Measurements from ENCODE around the gene PSAP. TPM values are rescaled to one million over a fixed set of nuclear protein-coding genes. Genes with fewer than 3 reads are reported as not detected.
A peak's percentile ranks its signal among the peaks of the same experiment; 100 is the strongest.

The PSAP gene
- total RNA-seq, 1 experiment from 2014 or later, result 114 TPM

- H4K20me1 ChIP-seq (ENCODE audit: insufficient read depth, low read depth, low read length), result peaks cover 61% of the 10 kb centered on the region
Measured at GRCh38 chr10:71838264-71839211, 12.5 kb downstream of the PSAP start.

GRCh38 chr10:71837098-71837827 lies 13.8 kb downstream of the PSAP start:
- peaks cover 64% of the 10 kb centered on the region for H4K20me1 ChIP-seq (ENCODE audit: insufficient read depth, low read depth, low read length)
- peak overlapping the region; percentile 49 for H3K4me3 ChIP-seq (ENCODE audit: low read length)
- H3K36me3 ChIP-seq (ENCODE audit: insufficient read depth, low read length), result no peaks in the 10 kb centered on the region
- DNase-seq, result peak; percentile 80
- peak overlapping the region; percentile 57 for H3K9ac ChIP-seq (ENCODE audit: low read length)
- H3K79me2 ChIP-seq (ENCODE audit: low read length), result no peaks in the 10 kb centered on the region
- H3K27ac ChIP-seq (ENCODE audit: low read length), result peak overlapping the region; percentile 82
- H3K27me3 ChIP-seq (ENCODE audit: low read length), result no peaks in the 10 kb centered on the region
- no peaks in the 10 kb centered on the region for H3K9me3 ChIP-seq (ENCODE audit: low read length)
- peak overlapping the region; percentile 78 for H3K4me2 ChIP-seq (ENCODE audit: low read depth, low read length, poor library complexity, severe bottlenecking)
- H2AFZ ChIP-seq (ENCODE audit: low read length), result no peak overlapping the region
- no peaks in the 10 kb centered on the region for H3K9me2 ChIP-seq (replicated peaks; ENCODE audit: insufficient read depth, low read length)
- H3K4me1 ChIP-seq (ENCODE audit: low read length), result peaks cover 70% of the 10 kb centered on the region

More at GRCh38 chr10:71838264-71839211, 12.5 kb downstream of the PSAP start:
- H3K9me2 ChIP-seq (replicated peaks; ENCODE audit: insufficient read depth, low read length), result no peaks in the 10 kb centered on the region
- H3K27me3 ChIP-seq (ENCODE audit: low read length), result no peaks in the 10 kb centered on the region
- H3K9ac ChIP-seq (ENCODE audit: low read length), result no peak overlapping the region
- no peaks in the 10 kb centered on the region for H3K79me2 ChIP-seq (ENCODE audit: low read length)
- H2AFZ ChIP-seq (ENCODE audit: low read length), result no peak overlapping the region
- H3K4me2 ChIP-seq (ENCODE audit: low read depth, low read length, poor library complexity, severe bottlenecking), result no peak overlapping the region
- no peaks in the 10 kb centered on the region for H3K36me3 ChIP-seq (ENCODE audit: insufficient read depth, low read length)
- no peak overlapping the region for H3K4me3 ChIP-seq (ENCODE audit: low read length)
- DNase-seq, result no peak
- H3K27ac ChIP-seq (ENCODE audit: low read length), result no peak overlapping the region
- H3K9me3 ChIP-seq (ENCODE audit: low read length), result no peaks in the 10 kb centered on the region
- H3K4me1 ChIP-seq (ENCODE audit: low read length), result peaks cover 71% of the 10 kb centered on the region

- H3K27ac ChIP-seq (ENCODE audit: low read length), result peak overlapping the region; percentile 82
- no peaks in the 10 kb centered on the region for H3K27me3 ChIP-seq (ENCODE audit: low read length)
- peak overlapping the region; percentile 78 for H3K4me2 ChIP-seq (ENCODE audit: low read depth, low read length, poor library complexity, severe bottlenecking)
- peaks cover 70% of the 10 kb centered on the region for H3K4me1 ChIP-seq (ENCODE audit: low read length)
- H3K9me3 ChIP-seq (ENCODE audit: low read length), result no peaks in the 10 kb centered on the region
- H3K9me2 ChIP-seq (replicated peaks; ENCODE audit: insufficient read depth, low read length), result no peaks in the 10 kb centered on the region
- no peak overlapping the region for H2AFZ ChIP-seq (ENCODE audit: low read length)
- H3K9ac ChIP-seq (ENCODE audit: low read length), result peak overlapping the region; percentile 57
- no peaks in the 10 kb centered on the region for H3K36me3 ChIP-seq (ENCODE audit: insufficient read depth, low read length)
- no peaks in the 10 kb centered on the region for H3K79me2 ChIP-seq (ENCODE audit: low read length)
- peaks cover 67% of the 10 kb centered on the region for H4K20me1 ChIP-seq (ENCODE audit: insufficient read depth, low read depth, low read length)
- no peak for DNase-seq
- H3K4me3 ChIP-seq (ENCODE audit: low read length), result peak overlapping the region; percentile 49
Measured at GRCh38 chr10:71836596-71836974, 14.5 kb downstream of the PSAP start.

- Histone ChIP-seq H3K9me2 (replicated peaks; ENCODE audit: insufficient read depth, low read length) (no peaks in the 10 kb centered on the region), H3K4me2 (ENCODE audit: low read depth, low read length, poor library complexity, severe bottlenecking) (peak overlapping the region; percentile 78), H3K4me3 (ENCODE audit: low read length) (peak overlapping the region; percentile 50), H3K27ac (ENCODE audit: low read length) (peak overlapping the region; percentile 82), H3K36me3 (ENCODE audit: insufficient read depth, low read length) (peaks cover 3% of the 10 kb centered on the region; the same call in 1 of the 2 replicates), H3K9me3 (ENCODE audit: low read length) (no peaks in the 10 kb centered on the region), H3K4me1 (ENCODE audit: low read length) (peaks cover 66% of the 10 kb centered on the region), H3K27me3 (ENCODE audit: low read length) (no peaks in the 10 kb centered on the region), H3K79me2 (ENCODE audit: low read length) (no peaks in the 10 kb centered on the region), H4K20me1 (ENCODE audit: insufficient read depth, low read depth, low read length) (peaks cover 66% of the 10 kb centered on the region), H2AFZ (ENCODE audit: low read length) (no peak overlapping the region), H3K9ac (ENCODE audit: low read length) (peak overlapping the region; percentile 57)
- peak; percentile 98 for DNase-seq
Measured at GRCh38 chr10:71835671-71836595, 15.1 kb downstream of the PSAP start.

GRCh38 chr10:71834343-71834674 lies 16.7 kb downstream of the PSAP start:
- no peaks in the 10 kb centered on the region for H3K27me3 ChIP-seq (ENCODE audit: low read length)
- DNase-seq, result no peak
- H3K79me2 ChIP-seq (ENCODE audit: low read length), result no peaks in the 10 kb centered on the region
- no peaks in the 10 kb centered on the region for H3K9me2 ChIP-seq (replicated peaks; ENCODE audit: insufficient read depth, low read length)
- no peak overlapping the region for H3K4me3 ChIP-seq (ENCODE audit: low read length)
- peaks cover 62% of the 10 kb centered on the region for H4K20me1 ChIP-seq (ENCODE audit: insufficient read depth, low read depth, low read length)
- no peak overlapping the region for H3K4me2 ChIP-seq (ENCODE audit: low read depth, low read length, poor library complexity, severe bottlenecking)
- no peak overlapping the region for H3K27ac ChIP-seq (ENCODE audit: low read length)
- no peak overlapping the region for H3K9ac ChIP-seq (ENCODE audit: low read length)
- H2AFZ ChIP-seq (ENCODE audit: low read length), result no peak overlapping the region
- H3K4me1 ChIP-seq (ENCODE audit: low read length), result peaks cover 52% of the 10 kb centered on the region
- peaks cover 7% of the 10 kb centered on the region; the same call in 1 of the 2 replicates for H3K36me3 ChIP-seq (ENCODE audit: insufficient read depth, low read length)
- H3K9me3 ChIP-seq (ENCODE audit: low read length), result no peaks in the 10 kb centered on the region

GRCh38 chr10:71833451-71834342 lies 17.4 kb downstream of the PSAP start:
- Histone ChIP-seq H3K4me1 (ENCODE audit: low read length) (peaks cover 49% of the 10 kb centered on the region), H3K9me2 (replicated peaks; ENCODE audit: insufficient read depth, low read length) (no peaks in the 10 kb centered on the region), H4K20me1 (ENCODE audit: insufficient read depth, low read depth, low read length) (peaks cover 60% of the 10 kb centered on the region), H3K79me2 (ENCODE audit: low read length) (no peaks in the 10 kb centered on the region), H3K9ac (ENCODE audit: low read length) (no peak overlapping the region), H3K9me3 (ENCODE audit: low read length) (no peaks in the 10 kb centered on the region), H2AFZ (ENCODE audit: low read length) (no peak overlapping the region), H3K36me3 (ENCODE audit: insufficient read depth, low read length) (peaks cover 10% of the 10 kb centered on the region), H3K27ac (ENCODE audit: low read length) (no peak overlapping the region), H3K4me2 (ENCODE audit: low read depth, low read length, poor library complexity, severe bottlenecking) (no peak overlapping the region), H3K27me3 (ENCODE audit: low read length) (no peaks in the 10 kb centered on the region), H3K4me3 (ENCODE audit: low read length) (no peak overlapping the region)
- no peak for DNase-seq

GRCh38 chr10:71832967-71833366 lies 18.1 kb downstream of the PSAP start:
- H3K79me2 ChIP-seq (ENCODE audit: low read length), result no peaks in the 10 kb centered on the region

More at GRCh38 chr10:71832967-71833366, 18.1 kb downstream of the PSAP start:
- peaks cover 12% of the 10 kb centered on the region for H3K36me3 ChIP-seq (ENCODE audit: insufficient read depth, low read length)
- peaks cover 53% of the 10 kb centered on the region for H4K20me1 ChIP-seq (ENCODE audit: insufficient read depth, low read depth, low read length)
- H3K27ac ChIP-seq (ENCODE audit: low read length), result no peak overlapping the region
- DNase-seq, result no peak
- H3K4me3 ChIP-seq (ENCODE audit: low read length), result no peak overlapping the region
- H3K9me2 ChIP-seq (replicated peaks; ENCODE audit: insufficient read depth, low read length), result no peaks in the 10 kb centered on the region
- H3K27me3 ChIP-seq (ENCODE audit: low read length), result no peaks in the 10 kb centered on the region
- no peak overlapping the region for H2AFZ ChIP-seq (ENCODE audit: low read length)
- no peak overlapping the region for H3K9ac ChIP-seq (ENCODE audit: low read length)
- no peak overlapping the region for H3K4me2 ChIP-seq (ENCODE audit: low read depth, low read length, poor library complexity, severe bottlenecking)
- peaks cover 42% of the 10 kb centered on the region for H3K4me1 ChIP-seq (ENCODE audit: low read length)
- no peaks in the 10 kb centered on the region for H3K9me3 ChIP-seq (ENCODE audit: low read length)
